Measurements from ENCODE around the gene SHROOM4. TPM values are rescaled to one million over a fixed set of nuclear protein-coding genes. Genes with fewer than 3 reads are reported as not detected.

Gene SHROOM4
- total RNA-seq, 1 experiment from 2014 or later, result 0.05 TPM

- Histone ChIP-seq H3K79me2 (ENCODE audit: insufficient read depth, low read length) (no peaks in the 10 kb centered on the region), H3K4me1 (ENCODE audit: control insufficient read depth in 1 of 2, insufficient read depth in 2 of 2, low read length in 2 of 2) (peaks cover 0 to 11% of the 10 kb centered on the region in 2 experiments; a peak in 2 of 4 replicates), H2AFZ (ENCODE audit: low read depth, low read length, poor library complexity, severe bottlenecking) (no peak overlapping the region), H3K9ac (ENCODE audit: low read length) (no peak overlapping the region), H3K27me3 (ENCODE audit: insufficient read depth, low read length) (no peaks in the 10 kb centered on the region), H3K36me3 (ENCODE audit: control insufficient read depth in 1 of 2, insufficient read depth in 2 of 2, low read length in 2 of 2) (no peaks in the 10 kb centered on the region), H3K4me2 (ENCODE audit: low read length) (peak overlapping the region; percentile 42), H3K4me3 (replicated peaks in 1 of 2; ENCODE audit: low read depth in 1 of 2, low read length in 2 of 2) (no peak overlapping the region), H4K20me1 (ENCODE audit: insufficient read depth) (no peaks in the 10 kb centered on the region), H3K27ac (ENCODE audit: low read depth, low read length) (no peak overlapping the region), H3K9me2 (ENCODE audit: insufficient read depth) (no peaks in the 10 kb centered on the region), H3K9me3 (ENCODE audit: control insufficient read depth in 1 of 2, insufficient read depth in 1 of 2, low read depth in 1 of 2, low read length in 2 of 2) (no peaks in the 10 kb centered on the region)
- POLR2A ChIA-PET, result no interaction called here
- TF ChIP-seq RAD21 (IDR thresholded peaks at IDR 0.05; ENCODE audit: low read depth), result no peak
- TF ChIP-seq FOSL1 (IDR thresholded peaks at IDR 0.05; ENCODE audit: low read depth), result peak; percentile 69
- TF ChIP-seq SP1 (IDR thresholded peaks at IDR 0.05; ENCODE audit: low read depth), result peak; percentile 55
- TF ChIP-seq ZBTB33 (IDR thresholded peaks at IDR 0.05; ENCODE audit: extremely low read depth, insufficient replicate concordance, low read length), result no peak
- TF ChIP-seq ZNF274 (IDR thresholded peaks at IDR 0.05; ENCODE audit: low read depth, low read length), result no peak
- peak; percentile 41; the same call in 1 of the 2 replicates for TF ChIP-seq JUND (IDR thresholded peaks at IDR 0.05)
- TF ChIP-seq SIN3A (IDR thresholded peaks at IDR 0.05; ENCODE audit: low read depth), result no peak
- TF ChIP-seq CTCF (IDR thresholded peaks at IDR 0.05 in 2 of 3, conservative IDR thresholded peaks at IDR 0.05 in 1 of 3; ENCODE audit: borderline replicate concordance in 1 of 3, insufficient read depth in 1 of 3, low read depth in 2 of 3, low read length in 2 of 3), result no peak
- 0 out of 2 replicates have a peak, but pooled peaks have one; percentile 30 for TF ChIP-seq SRF (IDR thresholded peaks at IDR 0.05; ENCODE audit: low read depth)
- TF ChIP-seq POLR2AphosphoS5 (IDR thresholded peaks at IDR 0.05; ENCODE audit: low read depth, low read length), result no peak
- CTCF ChIA-PET, result no interaction called here
- ATAC-seq (peak; percentile 60; the same call in 1 of the 2 replicates), DNase-seq (ENCODE audit: low read depth, low spot score) (peak; percentile 27)
- intact Hi-C loops (cut with micrococcal nuclease), result no loop called here
- no TSS peak for BruUV-seq (replicated peaks)
- RAD21 ChIA-PET (ENCODE audit: low non-redundant PET in 1 of 2, low total read pairs in 2 of 2, uncharacterized antibody in 2 of 2, unreplicated experiment in 2 of 2), result no interaction called here
These were observed 14.0 kb upstream of the SHROOM4 start for GRCh38 chrX:50827996-50828395.
